Natural killer cell (primary cell): ENCODE data around the gene PRKD2. TPM values are rescaled to one million over a fixed set of nuclear protein-coding genes. Genes with fewer than 3 reads are reported as not detected.

Experiments used
- ATAC-seq, 3 donors: fragments of 150-1000 bp in 2 of 3; fragments of 200-7000 bp in 1 of 3; cut with Tn5 transposase; 1 replicate in 1 of 3; 2 replicates in 2 of 3; pipeline ENCODE4 v1.10.0; 2021; ENCODE audit warnings: mild to moderate bottlenecking in 2 of 3, moderate library complexity in 2 of 3
- DNase-seq, 2 donors: peaks; one replicate each; pipeline versions ENCODE4 v3.0.0 to v3.0.0-alpha.2; 2013 to 2021; ENCODE audit warnings: mixed read lengths in 1 of 2
- H3K27ac ChIP-seq: one replicate; pipeline ENCODE4 v1.5.1; 2013; ENCODE audit warnings: mild to moderate bottlenecking, low read length
- H3K27me3 ChIP-seq: one replicate; pipeline ENCODE4 v1.6.1; 2013; ENCODE audit warnings: low read length; ENCODE audit not compliant: control insufficient read depth, insufficient read depth
- H3K36me3 ChIP-seq: one replicate; pipeline ENCODE4 v1.6.1; 2013; ENCODE audit warnings: low read length; ENCODE audit not compliant: control insufficient read depth, insufficient read depth
- H3K4me1 ChIP-seq: one replicate; pipeline ENCODE4 v1.6.1; 2013; ENCODE audit warnings: low read length; ENCODE audit not compliant: control insufficient read depth, insufficient read depth
- H3K4me3 ChIP-seq: one replicate; pipeline ENCODE4 v1.5.1; 2013; ENCODE audit warnings: low read length
- H3K9me3 ChIP-seq: one replicate; pipeline ENCODE4 v1.6.1; 2013; ENCODE audit warnings: low read length; ENCODE audit not compliant: control insufficient read depth, insufficient read depth
- H3K27ac Mint-ChIP-seq, 2 donors: one replicate each; pipeline ENCODE4 v1.8.0; 2022; ENCODE audit warnings: mild to moderate bottlenecking in 2 of 2, mixed read lengths in 2 of 2, moderate library complexity in 1 of 2
- H3K27me3 Mint-ChIP-seq, 2 donors: one replicate each; pipeline ENCODE4 v1.8.0; 2022; ENCODE audit warnings: low read depth in 2 of 2, mixed read lengths in 2 of 2
- H3K36me3 Mint-ChIP-seq: one replicate; pipeline ENCODE4 v1.8.0; 2022; ENCODE audit warnings: mixed read lengths
- H3K4me1 Mint-ChIP-seq, 2 donors: one replicate each; pipeline ENCODE4 v1.8.0; 2022; ENCODE audit warnings: mixed read lengths in 2 of 2
- H3K4me3 Mint-ChIP-seq: one replicate; pipeline ENCODE4 v1.8.0; 2022; ENCODE audit warnings: mild to moderate bottlenecking, moderate library complexity, mixed read lengths
- H3K9me3 Mint-ChIP-seq, 2 donors: one replicate each; pipeline ENCODE4 v1.8.0; 2022; ENCODE audit warnings: mixed read lengths in 2 of 2
- WGBS: methylation state at CpG from one replicate; pipeline ENCODE4 v1.1.7; 2013; ENCODE audit warnings: missing lambda C conversion rate; ENCODE audit not compliant: insufficient coverage; 5-methylcytosine and 5-hydroxymethylcytosine counted together
- intact Hi-C: fragments of 100-400 bp; cut with micrococcal nuclease; formaldehyde crosslinking; loops from one replicate; pipeline ENCODE4 v1.14.2; 2022
- total RNA-seq, 4 donors: library from RNA; stranded (reverse); fragments of 120-200 nt in 1 of 4; gene quantifications; one replicate each; pipeline versions ENCODE4 v1.2.3 to v1.2.4, GENCODE V29; 2013 to 2022
- TF ChIP-seq, protein P1 (sequence below): fragments of 200-600 bp; IDR thresholded peaks from one replicate; pipeline ENCODE4 v1.8.0; 2022; ENCODE audit warnings: antibody characterized with exemption

PRKD2 gene
- total RNA-seq, 3 donors from 2014 or later (not counting 1 experiment from before 2014, with no cell fraction given) = 179 to 216 (median 203) TPM

DNA sequence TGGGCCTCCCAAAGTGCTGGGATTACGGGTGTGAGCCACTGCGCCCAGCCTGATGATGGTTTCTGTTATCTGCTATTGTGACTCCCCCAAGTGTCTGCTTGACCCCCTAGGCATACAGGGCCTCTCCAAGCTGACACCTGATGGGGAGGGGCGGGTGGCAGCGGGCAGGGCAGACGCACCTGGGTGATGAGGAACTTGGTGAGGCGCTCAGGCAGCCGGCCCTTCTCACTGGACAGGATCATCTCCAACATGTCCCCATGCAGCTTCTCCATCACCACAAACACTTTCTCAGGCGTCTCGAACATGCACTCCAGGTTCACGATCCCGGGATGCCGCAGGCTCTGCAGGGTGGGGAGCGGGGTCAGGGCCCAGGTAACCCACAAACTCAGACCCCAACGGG lies 27.6 kb downstream of the PRKD2 start:
- H3K36me3 Mint-ChIP-seq = peaks cover 16% of the 10 kb centered on the region
- H3K4me1 Mint-ChIP-seq = peaks cover 4 to 5% of the 10 kb centered on the region in 2 donors
- no peak overlapping the region for H3K27ac ChIP-seq
- DNase-seq (no peak), ATAC-seq (no peak)
- no peaks in the 10 kb centered on the region for H3K9me3 Mint-ChIP-seq
- H3K9me3 ChIP-seq = no peaks in the 10 kb centered on the region
- WGBS = 96% methylated on average over 14 of the region's 14 CpGs
- no peaks in the 10 kb centered on the region for H3K4me1 ChIP-seq
- peaks cover 87% of the 10 kb centered on the region for H3K36me3 ChIP-seq
- no peak overlapping the region for H3K27ac Mint-ChIP-seq
- intact Hi-C loops = no loop called here
- no peak overlapping the region for H3K4me3 ChIP-seq
- H3K27me3 Mint-ChIP-seq = no peaks in the 10 kb centered on the region
- H3K27me3 ChIP-seq = no peaks in the 10 kb centered on the region
- TF ChIP-seq, protein P1, sequence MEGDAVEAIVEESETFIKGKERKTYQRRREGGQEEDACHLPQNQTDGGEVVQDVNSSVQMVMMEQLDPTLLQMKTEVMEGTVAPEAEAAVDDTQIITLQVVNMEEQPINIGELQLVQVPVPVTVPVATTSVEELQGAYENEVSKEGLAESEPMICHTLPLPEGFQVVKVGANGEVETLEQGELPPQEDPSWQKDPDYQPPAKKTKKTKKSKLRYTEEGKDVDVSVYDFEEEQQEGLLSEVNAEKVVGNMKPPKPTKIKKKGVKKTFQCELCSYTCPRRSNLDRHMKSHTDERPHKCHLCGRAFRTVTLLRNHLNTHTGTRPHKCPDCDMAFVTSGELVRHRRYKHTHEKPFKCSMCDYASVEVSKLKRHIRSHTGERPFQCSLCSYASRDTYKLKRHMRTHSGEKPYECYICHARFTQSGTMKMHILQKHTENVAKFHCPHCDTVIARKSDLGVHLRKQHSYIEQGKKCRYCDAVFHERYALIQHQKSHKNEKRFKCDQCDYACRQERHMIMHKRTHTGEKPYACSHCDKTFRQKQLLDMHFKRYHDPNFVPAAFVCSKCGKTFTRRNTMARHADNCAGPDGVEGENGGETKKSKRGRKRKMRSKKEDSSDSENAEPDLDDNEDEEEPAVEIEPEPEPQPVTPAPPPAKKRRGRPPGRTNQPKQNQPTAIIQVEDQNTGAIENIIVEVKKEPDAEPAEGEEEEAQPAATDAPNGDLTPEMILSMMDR = no peak
- H3K4me3 Mint-ChIP-seq = no peak overlapping the region

DNA sequence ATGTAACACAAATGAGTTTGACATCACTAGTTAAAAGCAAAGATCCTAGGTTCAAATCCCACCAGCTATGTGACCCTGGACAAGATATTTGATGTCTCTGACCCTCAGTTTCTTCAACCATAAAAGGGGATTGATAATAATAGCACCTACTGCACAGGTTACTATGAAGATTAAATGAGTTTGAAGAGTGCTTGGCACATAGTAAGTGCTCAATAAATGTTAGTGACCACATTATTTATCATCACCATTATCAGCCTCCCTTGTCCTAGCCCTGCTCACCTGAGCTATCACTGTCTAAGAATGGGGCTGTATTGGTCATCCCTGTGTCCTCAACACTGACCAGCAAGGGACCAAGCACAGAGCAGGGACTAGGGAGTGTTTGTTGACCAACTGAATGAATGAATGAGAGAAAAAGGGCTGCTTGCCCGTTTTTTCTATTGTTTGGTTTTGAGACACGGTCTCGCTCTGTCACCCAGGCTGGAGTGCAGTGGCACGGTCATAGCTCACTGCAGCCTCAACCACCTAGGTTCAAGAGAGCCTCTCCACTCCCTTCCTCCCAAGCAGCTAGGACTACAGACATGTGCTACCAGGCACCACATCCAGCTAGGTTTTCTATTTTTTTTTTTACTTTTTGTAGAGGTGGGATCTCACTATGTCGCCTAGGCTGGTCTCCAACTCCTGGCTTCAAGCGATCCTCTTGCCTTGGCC lies 29.3 kb downstream of the PRKD2 start:
- intact Hi-C loops = no loop called here
- no peak overlapping the region for H3K27ac Mint-ChIP-seq
- ATAC-seq = no peak
- WGBS = 94% methylated on average over 6 of the region's 6 CpGs
- Histone ChIP-seq H3K4me3 (no peak overlapping the region), H3K27ac (no peak overlapping the region), H3K36me3 (peaks cover 84% of the 10 kb centered on the region), H3K27me3 (no peaks in the 10 kb centered on the region), H3K4me1 (no peaks in the 10 kb centered on the region), H3K9me3 (no peaks in the 10 kb centered on the region)
- peaks cover 16% of the 10 kb centered on the region for H3K36me3 Mint-ChIP-seq
- peaks cover 4 to 5% of the 10 kb centered on the region in 2 donors for H3K4me1 Mint-ChIP-seq
- DNase-seq = no peak
- TF ChIP-seq, protein P1 = no peak
- no peaks in the 10 kb centered on the region for H3K9me3 Mint-ChIP-seq
- no peak overlapping the region for H3K4me3 Mint-ChIP-seq
- no peaks in the 10 kb centered on the region for H3K27me3 Mint-ChIP-seq

DNA sequence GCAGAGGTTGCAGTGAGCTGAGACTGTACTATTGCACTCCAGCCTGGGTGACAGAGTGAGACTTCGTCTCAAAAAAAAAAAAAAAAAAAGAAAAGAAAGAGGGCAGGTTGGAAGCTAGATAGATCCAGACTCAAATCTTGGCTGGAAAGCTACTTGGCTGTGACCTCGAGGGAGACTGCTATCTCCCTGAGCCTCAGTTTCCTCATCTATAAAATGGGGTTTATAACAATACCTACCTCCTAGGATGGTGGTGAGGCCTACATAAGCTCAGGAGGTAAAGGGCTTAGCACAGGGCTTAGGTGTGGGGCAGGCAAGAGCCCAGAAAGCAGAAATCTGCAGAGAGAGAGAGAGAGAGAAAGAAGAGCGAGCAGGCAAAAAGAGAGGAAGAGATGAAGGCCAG lies 31.7 kb downstream of the PRKD2 start:
- TF ChIP-seq, protein P1 = no peak
- peaks cover 0 to 4% of the 10 kb centered on the region in 2 donors for H3K4me1 Mint-ChIP-seq
- H3K4me3 ChIP-seq = no peak overlapping the region
- H3K4me3 Mint-ChIP-seq = no peak overlapping the region
- no peaks in the 10 kb centered on the region for H3K27me3 ChIP-seq
- H3K9me3 ChIP-seq = no peaks in the 10 kb centered on the region
- no peaks in the 10 kb centered on the region for H3K27me3 Mint-ChIP-seq
- H3K27ac ChIP-seq = no peak overlapping the region
- peaks cover under 1% of the 10 kb centered on the region for H3K36me3 Mint-ChIP-seq
- H3K4me1 ChIP-seq = no peaks in the 10 kb centered on the region
- DNase-seq (no peak), ATAC-seq (no peak)
- H3K27ac Mint-ChIP-seq = peak overlapping the region; percentile 44 to 61
- H3K9me3 Mint-ChIP-seq = no peaks in the 10 kb centered on the region
- intact Hi-C loops = no loop called here
- H3K36me3 ChIP-seq = peaks cover 76% of the 10 kb centered on the region
- 92% methylated on average over 2 of the region's 3 CpGs for WGBS
